GM18498 (cell line): ENCODE measurements around the gene CTSD.

ENCODE experiments used
- ATAC-seq: cut with Tn5 transposase; IDR thresholded peaks from one replicate; pipeline ENCODE4 v1.9.1; 2021; ENCODE audit warnings: mild to moderate bottlenecking, moderate library complexity; ENCODE audit not compliant: unreplicated experiment

Gene CTSD

GRCh38 chr11:1732418-1733008 is 31.2 kb downstream of the CTSD start:
- ATAC-seq: no peak

- no peak for ATAC-seq
Observed at GRCh38 chr11:1731451-1732059, 32.2 kb downstream of the CTSD start.

GRCh38 chr11:1730059-1730629 is 33.6 kb downstream of the CTSD start:
- ATAC-seq: no peak

GRCh38 chr11:1729692-1730011 is 34.1 kb downstream of the CTSD start:
- ATAC-seq: no peak

GRCh38 chr11:1728931-1729691 is 34.6 kb downstream of the CTSD start:
- ATAC-seq: no peak

- ATAC-seq: no peak
Observed at GRCh38 chr11:1728301-1728700, 35.4 kb downstream of the CTSD start.

- ATAC-seq: no peak
Observed at GRCh38 chr11:1727861-1728260, 35.9 kb downstream of the CTSD start.

GRCh38 chr11:1727096-1727690 is 36.5 kb downstream of the CTSD start:
- ATAC-seq: no peak

GRCh38 chr11:1719781-1720180 is 43.9 kb downstream of the CTSD start:
- ATAC-seq: no peak

GRCh38 chr11:1718326-1718725 is 45.4 kb downstream of the CTSD start:
- ATAC-seq: no peak

- no peak for ATAC-seq
Observed at GRCh38 chr11:1717745-1718144, 46.0 kb downstream of the CTSD start.

GRCh38 chr11:1714908-1715885 is 48.5 kb downstream of the CTSD start:
- ATAC-seq: no peak

- no peak for ATAC-seq
Observed at GRCh38 chr11:1708716-1709115, 55.0 kb downstream of the CTSD start.

GRCh38 chr11:1707751-1708150 is 56.0 kb downstream of the CTSD start:
- ATAC-seq: no peak

- no peak for ATAC-seq
Observed at GRCh38 chr11:1706634-1707400, 56.9 kb downstream of the CTSD start.

GRCh38 chr11:1705126-1706052 is 58.3 kb downstream of the CTSD start:
- no peak for ATAC-seq

- no peak for ATAC-seq
Observed at GRCh38 chr11:1703146-1703545, 60.6 kb downstream of the CTSD start.
